HG03378 (cell line): ENCODE measurements around the gene FAM89A.
A peak's percentile ranks its signal among the peaks of the same experiment; 100 is the strongest.

Experiments
- ATAC-seq: cut with Tn5 transposase; IDR thresholded peaks from one replicate; pipeline ENCODE4 v1.9.1; 2021; ENCODE audit warnings: mild to moderate bottlenecking, moderate library complexity; ENCODE audit not compliant: unreplicated experiment

Gene FAM89A

GRCh38 chr1:230972855-230973271, 67.2 kb downstream of the FAM89A start:
- peak; percentile 82 for ATAC-seq

GRCh38 chr1:230971771-230972170, 68.3 kb downstream of the FAM89A start:
- no peak for ATAC-seq

- ATAC-seq = no peak
Observed at GRCh38 chr1:230970432-230970831, 69.6 kb downstream of the FAM89A start.
